HepG2 (cell line): Measurements from ENCODE around the gene MBOAT7. TPM values are rescaled to one million over a fixed set of nuclear protein-coding genes. Genes with fewer than 3 reads are reported as not detected.

Source experiments
- ATAC-seq: fragments of 200-7000 bp; cut with Tn5 transposase; 3 replicates; pipeline ENCODE4 v1.9.1; 2020; ENCODE audit warnings: mild to moderate bottlenecking, moderate library complexity
- BruUV-seq: library from RNA; stranded (reverse); fragments of 400-500 nt; replicated peaks from 2 replicates; lab custom pipeline; 2021; lab: Mats Ljungman, UMichigan
- CTCF ChIA-PET: fragments of 300-600 bp; formaldehyde crosslinking; extraction: SDS; loops from one replicate; lab custom pipeline; 2021; ENCODE audit warnings: low total read pairs, inconsistent platforms, low intra/inter-chr PET ratio; lab: Yijun Ruan, JAX
- POLR2A ChIA-PET: fragments of 350-600 bp; sonication (Branson Sonifier 250); formaldehyde crosslinking; loops from one replicate; lab custom pipeline; 2020; ENCODE audit warnings: antibody characterized with exemption, inconsistent platforms; lab: Yijun Ruan, JAX
- DNase-seq: peaks from one replicate; pipeline ENCODE4 v3.0.0-alpha.2; 2015; ENCODE audit warnings: low spot score
- FAIRE-seq: peaks from 3 replicates; lab custom pipeline; 2011; peaks lifted over from hg19 to GRCh38; lab: Jason Lieb, UNC
- H2AFZ ChIP-seq: one replicate; pipeline ENCODE4 v1.6.1; 2011; ENCODE audit warnings: low read length, inconsistent platforms
- H3K27ac ChIP-seq: fragments of 300-600 bp; 3 replicates; pipeline ENCODE4 v1.8.0; 2011; ENCODE audit warnings: mixed run types, mild to moderate bottlenecking, mixed read lengths, low read length, inconsistent platforms; ENCODE audit not compliant: insufficient read depth; ENCODE audit errors: extremely low read length
- H3K27me3 ChIP-seq, 2 experiments: fragments of 200-600 bp in 1 of 2; 2 replicates in 1 of 2; 3 replicates in 1 of 2; pipeline versions ENCODE4 v1.6.0 to v1.8.0; 2011; ENCODE audit warnings: low read length in 2 of 2, mild to moderate bottlenecking in 2 of 2, moderate library complexity in 2 of 2, inconsistent platforms in 1 of 2; ENCODE audit not compliant: insufficient read depth in 2 of 2, control insufficient read depth in 1 of 2
- H3K36me3 ChIP-seq, 2 experiments: fragments of 200-600 bp in 1 of 2; replicated peaks in 1 of 2; 2 replicates in 1 of 2; 3 replicates in 1 of 2; pipeline versions ENCODE4 v1.5.1 to v1.8.0; 2011; ENCODE audit warnings: low read length in 2 of 2, inconsistent platforms in 1 of 2; ENCODE audit not compliant: insufficient read depth in 2 of 2, control insufficient read depth in 1 of 2
- H3K4me1 ChIP-seq: 2 replicates; pipeline ENCODE4 v1.5.1; 2012; ENCODE audit warnings: low read length, inconsistent platforms; ENCODE audit not compliant: insufficient read depth
- H3K4me2 ChIP-seq: 2 replicates; pipeline ENCODE4 v1.6.0; 2011; ENCODE audit warnings: low read depth, low read length, inconsistent platforms
- H3K4me3 ChIP-seq, 3 experiments: fragments of 200-600 bp in 1 of 3; sonication (generic), shearing (Covaris generic) in 1 of 3; replicated peaks in 1 of 3; 2 replicates each; pipeline ENCODE4 v1.5.1; 2011 to 2016; ENCODE audit warnings: low read length in 3 of 3, inconsistent platforms in 2 of 3, low read depth in 2 of 3, mild to moderate bottlenecking in 2 of 3, control low read depth in 1 of 3, mixed read lengths in 1 of 3; ENCODE audit not compliant: insufficient read depth in 1 of 3
- H3K79me2 ChIP-seq: one replicate; pipeline ENCODE4 v1.6.1; 2011; ENCODE audit warnings: low read length, inconsistent platforms; ENCODE audit not compliant: insufficient read depth
- H3K9ac ChIP-seq: 2 replicates; pipeline ENCODE4 v1.6.0; 2011; ENCODE audit warnings: mild to moderate bottlenecking, low read depth, low read length, inconsistent platforms; ENCODE audit not compliant: insufficient read depth
- H3K9me3 ChIP-seq: 2 replicates; pipeline ENCODE4 v1.5.1; 2012; ENCODE audit warnings: mild to moderate bottlenecking, low read length
- H4K20me1 ChIP-seq: 2 replicates; pipeline ENCODE4 v1.6.0; 2011; ENCODE audit warnings: inconsistent platforms, mild to moderate bottlenecking, low read length, moderate library complexity; ENCODE audit not compliant: insufficient read depth
- CAMTA2 ChIP-seq: sonication (generic); formaldehyde crosslinking; IDR thresholded peaks from 2 replicates; pipeline ENCODE4 v1.4.0; 2020; ENCODE audit warnings: mild to moderate bottlenecking, missing genetic modification reagents, borderline replicate concordance
- CENPX ChIP-seq: sonication (generic); formaldehyde crosslinking; IDR thresholded peaks from 2 replicates; pipeline ENCODE4 v1.9.0; 2021; ENCODE audit warnings: mild to moderate bottlenecking, missing genetic modification reagents, moderate library complexity
- GATAD2A ChIP-seq: IDR thresholded peaks from 2 replicates; pipeline ENCODE4 v1.6.1; 2016
- GFI1 ChIP-seq: sonication (generic); formaldehyde crosslinking; IDR thresholded peaks from 2 replicates; pipeline ENCODE4 v1.5.0; 2020; ENCODE audit warnings: missing genetic modification reagents, mild to moderate bottlenecking, borderline replicate concordance
- MBNL3 ChIP-seq: fragments of 250-450 bp; sonication (Bioruptor Pico); conservative IDR thresholded peaks from 2 replicates; pipeline ENCODE4 v1.8.0; 2022; ENCODE audit warnings: mild to moderate bottlenecking, inconsistent platforms
- MED13 ChIP-seq: sonication (generic); formaldehyde crosslinking; IDR thresholded peaks from 2 replicates; pipeline ENCODE4 v1.5.0; 2020; ENCODE audit warnings: missing genetic modification reagents
- NPAS2 ChIP-seq: sonication (generic); formaldehyde crosslinking; IDR thresholded peaks from 2 replicates; pipeline ENCODE4 v1.8.0; 2022; ENCODE audit warnings: mild to moderate bottlenecking, missing genetic modification reagents, borderline replicate concordance
- ONECUT2 ChIP-seq: sonication (generic); formaldehyde crosslinking; IDR thresholded peaks from 2 replicates; pipeline ENCODE4 v1.4.0; 2020; ENCODE audit warnings: missing genetic modification reagents
- PHF5A ChIP-seq: IDR thresholded peaks from one replicate; pipeline ENCODE4 v1.6.1; 2018; ENCODE audit warnings: low read depth, missing genetic modification reagents; ENCODE audit not compliant: unreplicated experiment
- SALL2 ChIP-seq: sonication (generic); formaldehyde crosslinking; IDR thresholded peaks from 2 replicates; pipeline ENCODE4 v1.8.1; 2023; ENCODE audit warnings: mild to moderate bottlenecking, missing genetic modification reagents, inconsistent platforms
- SNAPC2 ChIP-seq: sonication (generic); formaldehyde crosslinking; IDR thresholded peaks from 2 replicates; pipeline ENCODE4 v1.8.1; 2022; ENCODE audit warnings: mild to moderate bottlenecking, missing genetic modification reagents
- THYN1 ChIP-seq: sonication (generic); formaldehyde crosslinking; IDR thresholded peaks from 2 replicates; pipeline ENCODE4 v1.8.1; 2023; ENCODE audit warnings: low read depth, mild to moderate bottlenecking, moderate library complexity, missing genetic modification reagents, borderline replicate concordance
- ZFX ChIP-seq: sonication (generic); formaldehyde crosslinking; IDR thresholded peaks from 2 replicates; pipeline ENCODE4 v1.4.0; 2020; ENCODE audit warnings: mild to moderate bottlenecking, low read depth, missing genetic modification reagents, moderate library complexity
- ZNF24 ChIP-seq: fragments of 450-650 bp; IDR thresholded peaks from 2 replicates; pipeline ENCODE4 v1.6.1; 2017; ENCODE audit warnings: antibody characterized with exemption, mild to moderate bottlenecking
- ZNF83 ChIP-seq: sonication (generic); formaldehyde crosslinking; IDR thresholded peaks from 2 replicates; pipeline ENCODE4 v1.4.0; 2020; ENCODE audit warnings: missing genetic modification reagents, mild to moderate bottlenecking, borderline replicate concordance
- WGBS: methylation state at CpG from one replicate; pipeline ENCODE4 v1.1.6; 2017; ENCODE audit warnings: low lambda C conversion rate; 5-methylcytosine and 5-hydroxymethylcytosine counted together
- in situ Hi-C: cut with HindIII; loops from 2 replicates; pipeline ENCODE4 v1.10.0; 2017; ENCODE audit warnings: low pct_unique_long_range_greater_than_20kb; ENCODE audit not compliant: extremely low pct_ligation_motif_present
- intact Hi-C: fragments of 100-400 bp; cut with micrococcal nuclease; formaldehyde crosslinking; loops from one replicate; pipeline ENCODE4 v1.10.0; 2022; ENCODE audit not compliant: unreplicated experiment
- polyA plus RNA-seq, 8 experiments: library from polyadenylated mRNA; depleted of rRNA in 3 of 8; stranded (reverse) in 7 of 8; unstranded in 1 of 8; fragments of >200 nt; fragmentation: Illumina TruSeq in 4 of 8; extraction: Trizol in 4 of 8; gene quantifications; 2 replicates each; pipeline versions ENCODE4 v1.2.1 to v1.2.3, GENCODE V29; 2011 to 2016; ENCODE audit warnings: low read depth in 4 of 8, missing spikeins in 1 of 8, mixed read lengths in 1 of 8; ENCODE audit not compliant: insufficient read depth in 1 of 8
- total RNA-seq, 5 experiments: library from RNA; depleted of rRNA; stranded (reverse); fragments of >200 nt; fragmentation: Illumina TruSeq; extraction: Trizol; gene quantifications; 2 replicates each; pipeline ENCODE4 v1.2.3, GENCODE V29; 2016; ENCODE audit warnings: low read depth in 1 of 5
- TF ChIP-seq, protein P1 (sequence below): sonication (generic); formaldehyde crosslinking; IDR thresholded peaks from 2 replicates; pipeline ENCODE4 v1.5.0; 2020; ENCODE audit warnings: missing genetic modification reagents
- TF ChIP-seq, protein P2 (sequence below): sonication (generic); formaldehyde crosslinking; IDR thresholded peaks from 2 replicates; pipeline ENCODE4 v1.4.0; 2020; ENCODE audit warnings: missing genetic modification reagents
- TF ChIP-seq, protein P3 (sequence below): sonication (generic); formaldehyde crosslinking; IDR thresholded peaks from 2 replicates; pipeline ENCODE4 v1.8.0; 2022; ENCODE audit warnings: mild to moderate bottlenecking, missing genetic modification reagents; ENCODE audit not compliant: insufficient replicate concordance
- TF ChIP-seq, protein P4 (sequence below): sonication (generic); formaldehyde crosslinking; IDR thresholded peaks from 2 replicates; pipeline ENCODE4 v1.5.0; 2020; ENCODE audit warnings: mild to moderate bottlenecking, missing genetic modification reagents
- TF ChIP-seq, protein P5 (sequence below), 2 experiments: fragments of 450-650 bp in 1 of 2; sonication (generic) in 1 of 2; formaldehyde crosslinking; IDR thresholded peaks; 2 replicates each; pipeline versions ENCODE4 v1.5.0 to v1.8.0; 2020 to 2022; ENCODE audit warnings: mild to moderate bottlenecking in 1 of 2, missing genetic modification reagents in 1 of 2

MBOAT7 gene
- total and polyA plus RNA-seq, 2 of the 13 experiments (the other 11 are each of a cell fraction or from before 2014, with no cell fraction given): 22.2 to 25.5 TPM

DNA sequence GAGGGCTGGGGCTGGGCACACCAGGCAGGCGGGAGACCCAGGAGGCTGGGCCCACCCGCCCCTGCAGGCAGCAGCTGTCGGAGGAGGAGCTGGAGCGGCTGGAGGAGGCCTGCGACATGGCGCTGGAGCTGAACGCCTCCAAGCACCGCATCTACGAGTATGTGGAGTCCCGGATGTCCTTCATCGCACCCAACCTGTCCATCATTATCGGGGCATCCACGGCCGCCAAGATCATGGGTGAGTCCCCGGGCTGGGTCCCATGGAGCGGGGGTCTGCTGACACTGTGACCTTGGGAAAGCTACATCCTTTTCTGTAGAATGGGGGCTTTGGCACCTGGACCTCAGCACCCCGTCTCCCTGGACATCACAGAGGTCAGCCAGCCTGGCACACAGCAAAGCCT is 65.7 kb downstream of the MBOAT7 start:
- intact Hi-C loops (no loop called here), in situ Hi-C loops (no loop called here)
- no peaks in the 10 kb centered on the region for H3K27me3 ChIP-seq
- no peak overlapping the region for H2AFZ ChIP-seq
- TF ChIP-seq THYN1 (CRISPR knock-in tag) (no peak), ZNF24 (no peak), GATAD2A (CRISPR knock-in tag) (no peak), MBNL3 (CRISPR knock-in tag) (no peak), CENPX (CRISPR knock-in tag) (no peak), NPAS2 (CRISPR knock-in tag) (no peak), ZNF83 (CRISPR knock-in tag) (no peak), SALL2 (CRISPR knock-in tag) (no peak), MED13 (CRISPR knock-in tag) (no peak), ZFX (no peak), PHF5A (no peak), SNAPC2 (CRISPR knock-in tag) (no peak), CAMTA2 (CRISPR knock-in tag) (no peak), GFI1 (CRISPR knock-in tag) (no peak), ONECUT2 (CRISPR knock-in tag) (no peak)
- TF ChIP-seq, protein P1, sequence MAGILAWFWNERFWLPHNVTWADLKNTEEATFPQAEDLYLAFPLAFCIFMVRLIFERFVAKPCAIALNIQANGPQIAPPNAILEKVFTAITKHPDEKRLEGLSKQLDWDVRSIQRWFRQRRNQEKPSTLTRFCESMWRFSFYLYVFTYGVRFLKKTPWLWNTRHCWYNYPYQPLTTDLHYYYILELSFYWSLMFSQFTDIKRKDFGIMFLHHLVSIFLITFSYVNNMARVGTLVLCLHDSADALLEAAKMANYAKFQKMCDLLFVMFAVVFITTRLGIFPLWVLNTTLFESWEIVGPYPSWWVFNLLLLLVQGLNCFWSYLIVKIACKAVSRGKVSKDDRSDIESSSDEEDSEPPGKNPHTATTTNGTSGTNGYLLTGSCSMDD (CRISPR knock-in tag): no peak
- TF ChIP-seq, protein P2, sequence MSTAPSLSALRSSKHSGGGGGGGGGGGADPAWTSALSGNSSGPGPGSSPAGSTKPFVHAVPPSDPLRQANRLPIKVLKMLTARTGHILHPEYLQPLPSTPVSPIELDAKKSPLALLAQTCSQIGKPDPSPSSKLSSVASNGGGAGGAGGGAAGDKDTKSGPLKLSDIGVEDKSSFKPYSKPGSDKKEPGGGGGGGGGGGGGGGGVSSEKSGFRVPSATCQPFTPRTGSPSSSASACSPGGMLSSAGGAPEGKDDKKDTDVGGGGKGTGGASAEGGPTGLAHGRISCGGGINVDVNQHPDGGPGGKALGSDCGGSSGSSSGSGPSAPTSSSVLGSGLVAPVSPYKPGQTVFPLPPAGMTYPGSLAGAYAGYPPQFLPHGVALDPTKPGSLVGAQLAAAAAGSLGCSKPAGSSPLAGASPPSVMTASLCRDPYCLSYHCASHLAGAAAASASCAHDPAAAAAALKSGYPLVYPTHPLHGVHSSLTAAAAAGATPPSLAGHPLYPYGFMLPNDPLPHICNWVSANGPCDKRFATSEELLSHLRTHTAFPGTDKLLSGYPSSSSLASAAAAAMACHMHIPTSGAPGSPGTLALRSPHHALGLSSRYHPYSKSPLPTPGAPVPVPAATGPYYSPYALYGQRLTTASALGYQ: no peak
- TF ChIP-seq, protein P3, sequence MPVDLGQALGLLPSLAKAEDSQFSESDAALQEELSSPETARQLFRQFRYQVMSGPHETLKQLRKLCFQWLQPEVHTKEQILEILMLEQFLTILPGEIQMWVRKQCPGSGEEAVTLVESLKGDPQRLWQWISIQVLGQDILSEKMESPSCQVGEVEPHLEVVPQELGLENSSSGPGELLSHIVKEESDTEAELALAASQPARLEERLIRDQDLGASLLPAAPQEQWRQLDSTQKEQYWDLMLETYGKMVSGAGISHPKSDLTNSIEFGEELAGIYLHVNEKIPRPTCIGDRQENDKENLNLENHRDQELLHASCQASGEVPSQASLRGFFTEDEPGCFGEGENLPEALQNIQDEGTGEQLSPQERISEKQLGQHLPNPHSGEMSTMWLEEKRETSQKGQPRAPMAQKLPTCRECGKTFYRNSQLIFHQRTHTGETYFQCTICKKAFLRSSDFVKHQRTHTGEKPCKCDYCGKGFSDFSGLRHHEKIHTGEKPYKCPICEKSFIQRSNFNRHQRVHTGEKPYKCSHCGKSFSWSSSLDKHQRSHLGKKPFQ: no peak
- TF ChIP-seq, protein P4, sequence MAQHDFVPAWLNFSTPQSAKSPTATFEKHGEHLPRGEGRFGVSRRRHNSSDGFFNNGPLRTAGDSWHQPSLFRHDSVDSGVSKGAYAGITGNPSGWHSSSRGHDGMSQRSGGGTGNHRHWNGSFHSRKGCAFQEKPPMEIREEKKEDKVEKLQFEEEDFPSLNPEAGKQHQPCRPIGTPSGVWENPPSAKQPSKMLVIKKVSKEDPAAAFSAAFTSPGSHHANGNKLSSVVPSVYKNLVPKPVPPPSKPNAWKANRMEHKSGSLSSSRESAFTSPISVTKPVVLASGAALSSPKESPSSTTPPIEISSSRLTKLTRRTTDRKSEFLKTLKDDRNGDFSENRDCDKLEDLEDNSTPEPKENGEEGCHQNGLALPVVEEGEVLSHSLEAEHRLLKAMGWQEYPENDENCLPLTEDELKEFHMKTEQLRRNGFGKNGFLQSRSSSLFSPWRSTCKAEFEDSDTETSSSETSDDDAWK (CRISPR knock-in tag): no peak
- TF ChIP-seq, protein P5, sequence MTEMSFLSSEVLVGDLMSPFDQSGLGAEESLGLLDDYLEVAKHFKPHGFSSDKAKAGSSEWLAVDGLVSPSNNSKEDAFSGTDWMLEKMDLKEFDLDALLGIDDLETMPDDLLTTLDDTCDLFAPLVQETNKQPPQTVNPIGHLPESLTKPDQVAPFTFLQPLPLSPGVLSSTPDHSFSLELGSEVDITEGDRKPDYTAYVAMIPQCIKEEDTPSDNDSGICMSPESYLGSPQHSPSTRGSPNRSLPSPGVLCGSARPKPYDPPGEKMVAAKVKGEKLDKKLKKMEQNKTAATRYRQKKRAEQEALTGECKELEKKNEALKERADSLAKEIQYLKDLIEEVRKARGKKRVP (CRISPR knock-in tag; IDR thresholded peaks at IDR 0.05): no peak
- H3K4me1 ChIP-seq: no peaks in the 10 kb centered on the region
- POLR2A ChIA-PET: interaction anchor here (1.6 kb wide), 1 partner anchor 13 kb away, joined by 4 read pairs; no protein-coding TSS in a partner anchor
- CTCF ChIA-PET: no interaction called here
- BruUV-seq: no TSS peak
- no peak overlapping the region for H3K4me3 ChIP-seq
- 94% methylated on average over 13 of the region's 17 CpGs for WGBS
- H3K36me3 ChIP-seq: peaks cover 22 to 74% of the 10 kb centered on the region in 2 experiments; a peak in 4 of 5 replicates
- no peaks in the 10 kb centered on the region for H3K79me2 ChIP-seq
- no peak overlapping the region for H3K4me2 ChIP-seq
- no peak for DNase-seq
- no peaks in the 10 kb centered on the region for H4K20me1 ChIP-seq
- no peak overlapping the region for H3K9ac ChIP-seq
- FAIRE-seq: no peak
- no peak overlapping the region for H3K27ac ChIP-seq
- no peak for ATAC-seq
- H3K9me3 ChIP-seq: no peaks in the 10 kb centered on the region
